Left ventricle myocardium inferior (tissue), 1 donor: ENCODE results near the gene ATF3. TPM values are rescaled to one million over a fixed set of nuclear protein-coding genes. Genes with fewer than 3 reads are reported as not detected.

Experiments
- DNase-seq: peaks from one replicate; pipeline ENCODE4 v3.0.0-alpha.2; 2020
- H3K27ac ChIP-seq: fragments of 200-600 bp; replicated peaks from 2 replicates; pipeline ENCODE4 v1.8.0; 2021
- H3K27me3 ChIP-seq: fragments of 200-600 bp; 2 replicates; pipeline ENCODE4 v1.8.0; 2021; ENCODE audit warnings: low read depth
- H3K36me3 ChIP-seq: fragments of 200-600 bp; 2 replicates; pipeline ENCODE4 v1.8.0; 2021
- H3K4me1 ChIP-seq: fragments of 200-600 bp; 2 replicates; pipeline ENCODE4 v1.8.0; 2021
- H3K4me3 ChIP-seq: fragments of 200-600 bp; 2 replicates; pipeline ENCODE4 v1.8.0; 2021; ENCODE audit warnings: mild to moderate bottlenecking, moderate library complexity
- H3K9me3 ChIP-seq: fragments of 200-600 bp; replicated peaks from 2 replicates; pipeline ENCODE4 v1.8.0; 2021
- CTCF ChIP-seq: fragments of 200-600 bp; IDR thresholded peaks from 2 replicates; pipeline ENCODE4 v1.8.0; 2021; ENCODE audit warnings: antibody characterized with exemption, mild to moderate bottlenecking, borderline replicate concordance
- intact Hi-C: fragments of 100-400 bp; cut with micrococcal nuclease; formaldehyde crosslinking; loops from one replicate; pipeline ENCODE4 v1.11.0; 2022
- long read RNA-seq: library from polyadenylated mRNA; unstranded; transcript quantifications from one replicate; pipeline ENCODE4 v2.0.0, GENCODE V29; 2021
- total RNA-seq: library from RNA; stranded (reverse); fragmentation: NEBNext Ultra II Directional; extraction: Animal tissue kit (Norgen Biotek cat#: 25700); gene quantifications from one replicate; pipeline ENCODE4 v1.2.1, GENCODE V29; 2021
- donor health status: DM: no; HTN: yes; CAD: no; lungs with severe emphysema.

Gene ATF3
- 20.0 TPM for total RNA-seq
- long read RNA-seq, transcript ATF3-202 (4 exons, 2,033 nt), result major isoform, 14 of 22 reads
- long read RNA-seq, transcript ATF3-208 (3 exons, 1,626 nt), result minor isoform, 5 of 22 reads
- long read RNA-seq, partial matches to known transcripts, result 0 of 22 reads
- long read RNA-seq, other reads (novel, unspliced or antisense), result 3 of 22 reads

GRCh38 chr1:212608392-212608958, at the start of gene ATF3:
Gene ATF3 (plus strand): TSS chr1:212608761. CDS start chr1:212615022, 6,261 bp downstream.
- no peak for TF ChIP-seq CTCF
- H3K36me3 ChIP-seq, result no peaks in the 10 kb centered on the region
- H3K4me1 ChIP-seq, result peaks cover 71% of the 10 kb centered on the region
- intact Hi-C loops, result no loop called here
- H3K9me3 ChIP-seq, result no peaks in the 10 kb centered on the region
- H3K27ac ChIP-seq, result peak within 1 kb of the TSS; percentile 98
- H3K4me3 ChIP-seq, result peak within 1 kb of the TSS; percentile 86
- peaks cover 23% of the 10 kb centered on the region for H3K27me3 ChIP-seq
- peak; percentile 99 for DNase-seq

DNA sequence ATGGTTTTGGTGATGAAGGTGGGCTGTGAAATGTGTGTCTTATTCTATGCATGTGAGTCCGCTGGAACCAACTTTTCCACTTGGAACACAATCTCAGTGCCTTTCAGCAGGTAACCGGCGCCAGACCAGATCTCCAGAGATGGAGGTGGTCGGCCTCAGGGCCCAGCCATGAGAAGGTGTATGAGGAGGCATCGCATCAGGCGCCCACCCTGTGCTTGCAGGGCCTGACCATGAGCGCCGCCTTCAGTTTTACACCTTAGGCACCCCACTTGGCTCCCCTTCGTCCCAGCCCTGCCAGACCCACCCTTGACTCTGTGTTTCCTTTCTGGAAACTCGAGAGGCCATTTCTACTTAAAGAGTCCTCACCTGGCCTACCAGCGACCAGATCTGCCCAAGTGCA, 48.6 kb upstream of the ATF3 start:
- H3K27me3 ChIP-seq, result no peaks in the 10 kb centered on the region
- H3K27ac ChIP-seq, result peak overlapping the region; percentile 96
- no peak for DNase-seq
- peaks cover 25% of the 10 kb centered on the region for H3K4me1 ChIP-seq
- H3K4me3 ChIP-seq, result no peak overlapping the region
- H3K9me3 ChIP-seq, result peaks cover 19% of the 10 kb centered on the region
- no peak for TF ChIP-seq CTCF
- H3K36me3 ChIP-seq, result no peaks in the 10 kb centered on the region
- intact Hi-C loops, result no loop called here

- H3K9me3 ChIP-seq, result peaks cover 19% of the 10 kb centered on the region
- peaks cover 27% of the 10 kb centered on the region for H3K4me1 ChIP-seq
- H3K27me3 ChIP-seq, result no peaks in the 10 kb centered on the region
- intact Hi-C loops, result no loop called here
- no peaks in the 10 kb centered on the region for H3K36me3 ChIP-seq
- H3K4me3 ChIP-seq, result no peak overlapping the region
- TF ChIP-seq CTCF, result no peak
- no peak for DNase-seq
- H3K27ac ChIP-seq, result peak overlapping the region; percentile 66
Observed at GRCh38 chr1:212560933-212561460, 47.6 kb upstream of the ATF3 start.

- H3K27me3 ChIP-seq, result no peaks in the 10 kb centered on the region
Observed at GRCh38 chr1:212561501-212561931, 47.0 kb upstream of the ATF3 start.

DNA sequence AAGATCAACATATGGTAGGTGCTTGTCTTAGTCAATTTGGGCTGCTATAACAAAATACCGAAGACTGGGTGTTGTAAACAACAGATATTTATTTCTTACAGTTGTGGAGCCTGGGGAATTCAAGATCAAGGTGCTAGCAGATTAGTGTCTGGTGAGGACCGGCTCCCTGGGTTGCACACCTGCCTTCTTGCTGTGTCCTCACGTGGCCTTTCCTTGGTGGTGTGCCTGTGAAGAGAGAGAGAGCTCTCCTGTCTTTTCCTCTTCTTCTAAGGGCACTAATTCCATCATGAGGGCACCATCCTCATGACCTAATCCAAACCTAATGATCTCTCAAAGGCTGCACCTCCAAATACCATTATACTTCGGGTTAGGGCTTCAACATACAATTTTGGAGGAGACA, 45.8 kb upstream of the ATF3 start:
- Histone ChIP-seq H3K27ac (no peak overlapping the region), H3K4me1 (peaks cover 41% of the 10 kb centered on the region), H3K9me3 (peaks cover 8% of the 10 kb centered on the region), H3K36me3 (no peaks in the 10 kb centered on the region), H3K27me3 (no peaks in the 10 kb centered on the region), H3K4me3 (no peak overlapping the region)
- TF ChIP-seq CTCF, result no peak
- DNase-seq, result no peak
- intact Hi-C loops, result no loop called here

More at GRCh38 chr1:212561501-212561931, 47.0 kb upstream of the ATF3 start:
- Histone ChIP-seq H3K27ac (peak overlapping the region; percentile 66), H3K4me3 (no peak overlapping the region), H3K36me3 (no peaks in the 10 kb centered on the region), H3K9me3 (peaks cover 18% of the 10 kb centered on the region), H3K4me1 (peaks cover 32% of the 10 kb centered on the region)
- no peak for DNase-seq
- no peak for TF ChIP-seq CTCF
- intact Hi-C loops, result no loop called here
